Uterus (tissue), 2 donors: Measurements from ENCODE around the gene TMEM209.

Experiments used
- CTCF ChIP-seq, 4 experiments: fragments of 200-600 bp in 2 of 4; fragments of 450-650 bp in 2 of 4; sonication (generic) in 2 of 4; IDR thresholded peaks; one replicate each; pipeline ENCODE4 v1.5.1; 2016 to 2019; ENCODE audit warnings: antibody characterized with exemption in 4 of 4, mild to moderate bottlenecking in 2 of 4, moderate library complexity in 1 of 4
- POLR2A ChIP-seq, 2 donors: fragments of 450-650 bp; IDR thresholded peaks; one replicate each; pipeline ENCODE4 v1.6.1; 2016; ENCODE audit warnings: antibody characterized with exemption in 2 of 2, mild to moderate bottlenecking in 1 of 2, moderate library complexity in 1 of 2

- no peak for TF ChIP-seq CTCF (IDR thresholded peaks at IDR 0.05)
- TF ChIP-seq POLR2A (IDR thresholded peaks at IDR 0.05), result no peak
These were observed 77.8 kb downstream of the TMEM209 start for GRCh38 chr7:130127404-130127803.
